Measurements from ENCODE around the gene EHD4. TPM values are rescaled to one million over a fixed set of nuclear protein-coding genes. Genes with fewer than 3 reads are reported as not detected.
A peak's percentile ranks its signal among the peaks of the same experiment; 100 is the strongest.

EHD4 gene
- total RNA-seq, 3 donors from 2014 or later: 26.4 to 39.0 (median 35.0) TPM

GRCh38 chr15:41970456-41970855 lies 1.9 kb downstream of the EHD4 start:
- Histone ChIP-seq H3K9me3 (no peaks in the 10 kb centered on the region), H3K4me1 (ENCODE audit: low read depth) (peaks cover 18% of the 10 kb centered on the region), H3K4me3 (no peak overlapping the region), H3K36me3 (ENCODE audit: low read depth) (no peaks in the 10 kb centered on the region)
- TF ChIP-seq, protein P1, sequence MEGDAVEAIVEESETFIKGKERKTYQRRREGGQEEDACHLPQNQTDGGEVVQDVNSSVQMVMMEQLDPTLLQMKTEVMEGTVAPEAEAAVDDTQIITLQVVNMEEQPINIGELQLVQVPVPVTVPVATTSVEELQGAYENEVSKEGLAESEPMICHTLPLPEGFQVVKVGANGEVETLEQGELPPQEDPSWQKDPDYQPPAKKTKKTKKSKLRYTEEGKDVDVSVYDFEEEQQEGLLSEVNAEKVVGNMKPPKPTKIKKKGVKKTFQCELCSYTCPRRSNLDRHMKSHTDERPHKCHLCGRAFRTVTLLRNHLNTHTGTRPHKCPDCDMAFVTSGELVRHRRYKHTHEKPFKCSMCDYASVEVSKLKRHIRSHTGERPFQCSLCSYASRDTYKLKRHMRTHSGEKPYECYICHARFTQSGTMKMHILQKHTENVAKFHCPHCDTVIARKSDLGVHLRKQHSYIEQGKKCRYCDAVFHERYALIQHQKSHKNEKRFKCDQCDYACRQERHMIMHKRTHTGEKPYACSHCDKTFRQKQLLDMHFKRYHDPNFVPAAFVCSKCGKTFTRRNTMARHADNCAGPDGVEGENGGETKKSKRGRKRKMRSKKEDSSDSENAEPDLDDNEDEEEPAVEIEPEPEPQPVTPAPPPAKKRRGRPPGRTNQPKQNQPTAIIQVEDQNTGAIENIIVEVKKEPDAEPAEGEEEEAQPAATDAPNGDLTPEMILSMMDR (IDR thresholded peaks at IDR 0.05): no peak
- DNase-seq (no peak), ATAC-seq (no peak)
- intact Hi-C loops (cut with DNase I, micrococcal nuclease): loop anchor here in 1 of 2 donors (5.0 kb wide), 1 partner anchor 43 kb away; no protein-coding TSS in a partner anchor

- Histone ChIP-seq H3K4me3 (no peak overlapping the region), H3K9me3 (no peaks in the 10 kb centered on the region), H3K36me3 (ENCODE audit: low read depth) (no peaks in the 10 kb centered on the region), H3K4me1 (ENCODE audit: low read depth) (peaks cover 18% of the 10 kb centered on the region)
- intact Hi-C loops (cut with DNase I, micrococcal nuclease): loop anchor here in 1 of 2 donors (5.0 kb wide), 1 partner anchor 43 kb away; no protein-coding TSS in a partner anchor
- TF ChIP-seq, protein P1 (IDR thresholded peaks at IDR 0.05): no peak
- DNase-seq (peak in 1 of 3 donors; percentile 31), ATAC-seq (peak; percentile 12)
These were observed 2.4 kb downstream of the EHD4 start for GRCh38 chr15:41969851-41970431.

GRCh38 chr15:41968701-41969100 lies 3.7 kb downstream of the EHD4 start:
- no peak for DNase-seq
- Histone ChIP-seq H3K36me3 (ENCODE audit: low read depth) (no peaks in the 10 kb centered on the region), H3K9me3 (no peaks in the 10 kb centered on the region), H3K4me3 (no peak overlapping the region), H3K4me1 (ENCODE audit: low read depth) (peaks cover 25% of the 10 kb centered on the region)
- TF ChIP-seq, protein P1 (IDR thresholded peaks at IDR 0.05): no peak
- intact Hi-C loops (cut with DNase I, micrococcal nuclease): no loop called here
- no peak for ATAC-seq

DNA sequence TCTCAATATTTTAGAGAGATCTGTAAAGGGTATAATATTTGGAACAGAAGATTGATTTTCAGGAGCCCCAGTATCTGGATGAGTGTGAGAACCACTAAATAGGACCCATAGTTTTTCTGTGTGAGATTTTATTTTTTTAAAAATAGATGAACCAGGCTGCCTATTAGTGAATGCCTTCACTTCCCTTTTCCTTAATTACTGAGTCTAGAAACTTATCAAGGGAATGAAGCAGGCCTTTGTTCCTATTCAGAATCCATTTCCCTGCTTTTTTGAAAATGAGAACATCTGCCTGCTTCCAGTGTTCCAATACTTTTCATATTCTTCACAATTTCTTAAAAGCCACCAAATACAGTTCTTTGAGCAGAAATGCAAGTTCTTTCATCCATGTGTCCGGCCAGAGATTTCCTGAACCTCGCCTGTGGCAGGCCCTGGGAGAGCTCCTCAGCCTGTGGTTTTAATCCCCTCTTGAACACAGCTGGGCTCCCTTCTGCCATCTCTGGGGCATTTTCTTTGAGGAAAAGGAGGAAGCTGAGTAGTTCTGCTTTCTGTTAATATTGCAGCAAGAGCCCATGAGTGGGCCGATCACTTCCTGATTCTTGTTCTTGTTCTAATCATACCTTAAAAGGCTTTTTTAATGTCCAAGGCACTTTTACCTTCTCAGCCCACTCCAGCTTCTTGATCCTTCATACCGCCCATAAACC lies 4.7 kb downstream of the EHD4 start:
- H3K4me3 ChIP-seq: no peak overlapping the region
- peaks cover 25% of the 10 kb centered on the region for H3K4me1 ChIP-seq (ENCODE audit: low read depth)
- intact Hi-C loops (cut with DNase I, micrococcal nuclease): no loop called here
- TF ChIP-seq, protein P1 (IDR thresholded peaks at IDR 0.05): no peak
- ATAC-seq (no peak), DNase-seq (peak in 2 of 3 donors; percentile 29 to 39)
- H3K9me3 ChIP-seq: no peaks in the 10 kb centered on the region
- H3K36me3 ChIP-seq (ENCODE audit: low read depth): no peaks in the 10 kb centered on the region

DNA sequence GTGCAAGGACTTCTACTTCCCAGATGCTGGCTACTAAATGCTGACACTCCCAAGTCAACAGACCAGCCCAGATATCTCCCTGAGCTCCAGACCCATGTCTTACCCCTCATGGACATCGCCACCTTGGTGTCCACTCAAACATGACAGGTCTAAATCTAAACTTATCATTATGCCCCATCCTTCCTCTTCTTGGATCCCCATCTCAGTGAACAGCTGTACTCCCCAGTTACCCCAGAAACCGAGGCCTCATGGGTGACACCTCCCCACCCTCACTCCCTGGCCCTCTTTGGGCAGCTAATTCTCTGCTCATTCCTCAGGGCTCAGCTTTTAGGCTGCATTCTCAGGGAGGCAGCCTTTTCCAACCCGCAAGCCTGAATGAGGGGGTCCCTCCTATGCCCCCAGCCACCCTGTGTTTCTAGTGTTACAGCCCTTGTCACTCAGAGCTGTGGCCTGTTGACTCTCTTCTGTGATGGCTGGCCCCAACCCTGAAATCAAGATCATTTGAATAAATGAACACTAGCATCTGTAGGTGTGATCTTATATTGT lies 5.4 kb downstream of the EHD4 start:
- TF ChIP-seq, protein P1 (IDR thresholded peaks at IDR 0.05): no peak
- Histone ChIP-seq H3K4me3 (no peak overlapping the region), H3K36me3 (ENCODE audit: low read depth) (no peaks in the 10 kb centered on the region), H3K9me3 (no peaks in the 10 kb centered on the region), H3K4me1 (ENCODE audit: low read depth) (peaks cover 25% of the 10 kb centered on the region)
- intact Hi-C loops (cut with DNase I, micrococcal nuclease): no loop called here
- ATAC-seq (no peak), DNase-seq (peak in 1 of 3 donors; percentile 13)
